GM18858 (cell line): Measurements from ENCODE around the gene FOXC1.

Experiments used
- ATAC-seq: cut with Tn5 transposase; IDR thresholded peaks from one replicate; pipeline ENCODE4 v1.9.1; 2021; ENCODE audit not compliant: unreplicated experiment

The FOXC1 gene

GRCh38 chr6:1609648-1610496 lies at the start of gene FOXC1:
Gene FOXC1, plus strand, starts transcription at chr6:1609915. Its CDS starts 531 bp downstream, at chr6:1610446.
- peak; percentile 47 for ATAC-seq

GRCh38 chr6:1560281-1561058 lies 49.2 kb upstream of the FOXC1 start:
- ATAC-seq: no peak

GRCh38 chr6:1561355-1561754 lies 48.4 kb upstream of the FOXC1 start:
- ATAC-seq: no peak

- ATAC-seq: no peak
These were observed 47.4 kb upstream of the FOXC1 start for GRCh38 chr6:1562171-1562955.

GRCh38 chr6:1569377-1569776 lies 40.3 kb upstream of the FOXC1 start:
- no peak for ATAC-seq

- ATAC-seq: no peak
These were observed 38.9 kb upstream of the FOXC1 start for GRCh38 chr6:1570848-1571247.

- no peak for ATAC-seq
These were observed 36.8 kb upstream of the FOXC1 start for GRCh38 chr6:1572892-1573291.

GRCh38 chr6:1574083-1574761 lies 35.5 kb upstream of the FOXC1 start:
- ATAC-seq: no peak

GRCh38 chr6:1574890-1575209 lies 34.9 kb upstream of the FOXC1 start:
- ATAC-seq: no peak

GRCh38 chr6:1575210-1576041 lies 34.3 kb upstream of the FOXC1 start:
- ATAC-seq: no peak

GRCh38 chr6:1576166-1576565 lies 33.5 kb upstream of the FOXC1 start:
- ATAC-seq: no peak

- no peak for ATAC-seq
These were observed 33.0 kb upstream of the FOXC1 start for GRCh38 chr6:1576711-1577110.

GRCh38 chr6:1577146-1577680 lies 32.5 kb upstream of the FOXC1 start:
- no peak for ATAC-seq

- no peak for ATAC-seq
These were observed 31.6 kb upstream of the FOXC1 start for GRCh38 chr6:1577896-1578745.

- ATAC-seq: no peak
These were observed 30.6 kb upstream of the FOXC1 start for GRCh38 chr6:1579096-1579495.

GRCh38 chr6:1580109-1580508 lies 29.6 kb upstream of the FOXC1 start:
- ATAC-seq: no peak

GRCh38 chr6:1580585-1580984 lies 29.1 kb upstream of the FOXC1 start:
- ATAC-seq: no peak

- no peak for ATAC-seq
These were observed 28.4 kb upstream of the FOXC1 start for GRCh38 chr6:1581120-1581991.
